Breast epithelium (tissue), 4 donors: ENCODE results near the gene UQCC2. TPM values are rescaled to one million over a fixed set of nuclear protein-coding genes. Genes with fewer than 3 reads are reported as not detected.
A peak's percentile ranks its signal among the peaks of the same experiment; 100 is the strongest.

ENCODE experiments used
- DNase-seq, 2 donors: peaks; one replicate each; pipeline ENCODE4 v3.0.0-alpha.2; 2019; ENCODE audit warnings: low spot score in 2 of 2
- H3K27ac ChIP-seq, 2 donors: fragments of 200-600 bp; sonication (generic) in 1 of 2; one replicate each; pipeline ENCODE4 v1.5.1; 2016 to 2019; ENCODE audit warnings: mild to moderate bottlenecking in 1 of 2
- H3K27me3 ChIP-seq, 2 donors: fragments of 200-600 bp; sonication (generic) in 1 of 2; one replicate each; pipeline versions ENCODE4 v1.5.1 to v1.6.0; 2017 to 2019; ENCODE audit warnings: control low read depth in 1 of 2, mild to moderate bottlenecking in 1 of 2
- H3K36me3 ChIP-seq: fragments of 200-600 bp; one replicate; pipeline ENCODE4 v1.5.1; 2019
- H3K4me1 ChIP-seq, 2 donors: fragments of 200-600 bp; sonication (generic); one replicate each; pipeline ENCODE4 v1.5.1; 2016 to 2019; ENCODE audit warnings: control low read depth in 1 of 2
- H3K4me3 ChIP-seq, 3 donors: fragments of 200-600 bp; sonication (generic); 1 replicate in 2 of 3; 2 replicates in 1 of 3; pipeline ENCODE4 v1.5.1; 2016 to 2019; ENCODE audit warnings: mild to moderate bottlenecking in 3 of 3, moderate library complexity in 2 of 3
- H3K9me3 ChIP-seq, 2 donors: fragments of 200-600 bp; sonication (generic) in 1 of 2; one replicate each; pipeline ENCODE4 v1.5.1; 2016 to 2019; ENCODE audit warnings: control low read depth in 1 of 2
- POLR2A ChIP-seq: fragments of 450-650 bp; IDR thresholded peaks from one replicate; pipeline ENCODE4 v1.6.1; 2016; ENCODE audit warnings: antibody characterized with exemption, mild to moderate bottlenecking, moderate library complexity
- POLR2AphosphoS5 ChIP-seq, 3 donors: sonication (generic); formaldehyde crosslinking; IDR thresholded peaks; one replicate each; pipeline ENCODE4 v1.6.1; 2017; ENCODE audit warnings: antibody characterized with exemption in 3 of 3
- intact Hi-C: fragments of 100-400 bp; cut with DNase I; formaldehyde crosslinking; loops from one replicate; pipeline ENCODE4 v1.15.1; 2023; ENCODE audit warnings: low total_unique reads
- total RNA-seq, 3 donors: library from RNA; depleted of rRNA; stranded (reverse); fragments of >200 nt; gene quantifications; one replicate each; pipeline ENCODE4 v1.1.0, GENCODE V29; 2016
- TF ChIP-seq, protein P1 (sequence below), 3 donors: fragments of 450-650 bp; IDR thresholded peaks; one replicate each; pipeline ENCODE4 v1.5.1; 2016 to 2017; ENCODE audit warnings: antibody characterized with exemption in 3 of 3, mild to moderate bottlenecking in 3 of 3, moderate library complexity in 3 of 3

Gene UQCC2
- total RNA-seq, 3 donors from 2014 or later, result 9.9 to 19.7 (median 19.6) TPM

DNA sequence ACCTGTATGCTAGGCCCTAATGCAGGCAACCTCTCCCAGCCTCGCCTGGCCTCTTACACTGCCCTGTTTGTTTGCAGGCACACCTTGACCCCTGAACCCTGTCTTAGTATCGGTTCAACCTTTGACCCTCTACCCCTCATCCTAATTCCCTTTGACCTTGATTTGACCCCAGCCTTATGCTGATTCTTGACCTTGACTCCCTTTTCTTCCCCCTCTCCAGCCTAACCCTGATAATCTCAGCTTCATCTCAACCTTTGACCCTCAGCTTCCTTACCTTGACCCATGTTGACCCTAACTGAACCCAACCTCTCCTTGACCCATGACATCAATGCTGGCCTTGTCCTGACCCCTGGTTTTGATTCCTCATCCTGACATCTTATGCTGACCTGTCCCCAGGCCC is 33.8 kb downstream of the UQCC2 start:
- no peaks in the 10 kb centered on the region for H3K9me3 ChIP-seq
- H3K4me3 ChIP-seq, result no peak overlapping the region
- no peak for DNase-seq
- TF ChIP-seq POLR2A (no peak), POLR2AphosphoS5 (IDR thresholded peaks at IDR 0.05) (no peak)
- TF ChIP-seq, protein P1, sequence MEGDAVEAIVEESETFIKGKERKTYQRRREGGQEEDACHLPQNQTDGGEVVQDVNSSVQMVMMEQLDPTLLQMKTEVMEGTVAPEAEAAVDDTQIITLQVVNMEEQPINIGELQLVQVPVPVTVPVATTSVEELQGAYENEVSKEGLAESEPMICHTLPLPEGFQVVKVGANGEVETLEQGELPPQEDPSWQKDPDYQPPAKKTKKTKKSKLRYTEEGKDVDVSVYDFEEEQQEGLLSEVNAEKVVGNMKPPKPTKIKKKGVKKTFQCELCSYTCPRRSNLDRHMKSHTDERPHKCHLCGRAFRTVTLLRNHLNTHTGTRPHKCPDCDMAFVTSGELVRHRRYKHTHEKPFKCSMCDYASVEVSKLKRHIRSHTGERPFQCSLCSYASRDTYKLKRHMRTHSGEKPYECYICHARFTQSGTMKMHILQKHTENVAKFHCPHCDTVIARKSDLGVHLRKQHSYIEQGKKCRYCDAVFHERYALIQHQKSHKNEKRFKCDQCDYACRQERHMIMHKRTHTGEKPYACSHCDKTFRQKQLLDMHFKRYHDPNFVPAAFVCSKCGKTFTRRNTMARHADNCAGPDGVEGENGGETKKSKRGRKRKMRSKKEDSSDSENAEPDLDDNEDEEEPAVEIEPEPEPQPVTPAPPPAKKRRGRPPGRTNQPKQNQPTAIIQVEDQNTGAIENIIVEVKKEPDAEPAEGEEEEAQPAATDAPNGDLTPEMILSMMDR (IDR thresholded peaks at IDR 0.05), result no peak
- intact Hi-C loops, result no loop called here
- no peaks in the 10 kb centered on the region for H3K4me1 ChIP-seq
- no peaks in the 10 kb centered on the region for H3K27me3 ChIP-seq
- H3K36me3 ChIP-seq, result peaks cover 1% of the 10 kb centered on the region
- peak overlapping the region in 1 of 2 donors; percentile 26 for H3K27ac ChIP-seq

DNA sequence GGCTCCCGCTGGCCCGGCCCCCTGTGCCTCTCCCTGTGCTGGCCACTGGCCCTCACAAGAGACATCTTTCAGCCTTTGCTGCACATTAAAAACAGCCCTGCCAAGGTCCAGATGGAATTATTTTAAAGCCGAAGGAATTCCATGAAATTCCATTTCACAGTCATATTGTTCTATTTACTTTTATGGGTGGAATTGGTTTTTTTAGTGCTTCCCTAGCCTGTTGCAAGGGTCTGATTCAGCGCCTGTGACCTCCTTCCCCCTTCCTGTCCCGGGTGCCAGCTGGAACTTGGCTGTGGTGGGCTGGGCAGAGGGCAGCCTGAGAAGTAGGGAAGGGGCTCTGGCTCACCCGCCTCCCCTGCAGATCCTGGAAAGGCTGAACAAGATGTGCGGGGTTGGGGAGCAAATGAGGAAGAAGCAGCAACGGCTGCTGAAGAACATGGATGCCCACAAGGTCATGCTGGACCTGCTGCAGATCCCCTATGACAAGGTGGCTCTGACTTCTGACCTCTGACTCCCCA is 34.3 kb downstream of the UQCC2 start:
- intact Hi-C loops, result no loop called here
- DNase-seq, result no peak
- Histone ChIP-seq H3K4me3 (no peak overlapping the region), H3K27me3 (no peaks in the 10 kb centered on the region), H3K36me3 (no peaks in the 10 kb centered on the region), H3K4me1 (no peaks in the 10 kb centered on the region), H3K9me3 (no peaks in the 10 kb centered on the region), H3K27ac (peak overlapping the region in 1 of 2 donors; percentile 69)
- TF ChIP-seq POLR2A (no peak), POLR2AphosphoS5 (IDR thresholded peaks at IDR 0.05) (no peak)
- TF ChIP-seq, protein P1 (IDR thresholded peaks at IDR 0.05), result no peak

DNA sequence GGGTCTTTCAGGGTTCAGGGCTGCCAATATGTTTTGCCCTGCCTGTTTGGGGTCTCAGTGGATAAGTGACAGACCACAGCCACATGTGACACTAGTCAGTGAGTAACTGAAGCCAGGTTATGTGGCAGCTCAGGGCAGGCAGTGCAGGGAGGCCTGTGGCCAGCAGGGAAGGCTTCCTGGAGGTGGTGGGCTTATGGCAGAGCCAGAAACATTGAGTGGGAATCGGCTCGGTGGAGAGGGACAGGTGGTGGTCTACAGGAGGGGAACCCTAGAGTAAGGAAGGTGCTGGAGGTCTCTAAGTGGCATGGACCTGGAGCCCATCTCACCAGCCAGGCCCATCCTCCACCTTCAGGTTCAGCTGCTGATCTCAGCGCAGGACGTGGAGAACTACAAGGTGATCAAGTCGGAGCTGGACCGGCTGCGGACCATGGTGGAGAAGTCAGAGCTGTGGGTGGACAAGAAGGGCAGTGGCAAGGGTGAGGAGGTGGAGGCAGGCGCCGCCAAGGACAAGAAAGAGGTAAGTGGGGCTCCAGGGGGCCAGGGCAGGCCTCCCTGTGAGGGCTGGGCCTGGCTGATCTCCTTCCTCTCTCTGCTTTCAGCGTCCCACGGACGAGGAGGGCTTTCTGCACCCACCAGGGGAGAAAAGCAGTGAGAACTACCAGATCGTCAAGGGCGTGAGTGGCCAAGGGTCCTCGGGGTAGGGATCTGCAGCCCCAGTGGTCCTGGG is 34.9 kb downstream of the UQCC2 start:
- Histone ChIP-seq H3K4me3 (no peak overlapping the region), H3K9me3 (no peaks in the 10 kb centered on the region), H3K36me3 (no peaks in the 10 kb centered on the region), H3K27ac (peak overlapping the region in 1 of 2 donors; percentile 69), H3K4me1 (no peaks in the 10 kb centered on the region), H3K27me3 (no peaks in the 10 kb centered on the region)
- TF ChIP-seq POLR2AphosphoS5 (IDR thresholded peaks at IDR 0.05) (no peak), POLR2A (no peak)
- TF ChIP-seq, protein P1 (IDR thresholded peaks at IDR 0.05), result no peak
- DNase-seq, result no peak
- intact Hi-C loops, result no loop called here

DNA sequence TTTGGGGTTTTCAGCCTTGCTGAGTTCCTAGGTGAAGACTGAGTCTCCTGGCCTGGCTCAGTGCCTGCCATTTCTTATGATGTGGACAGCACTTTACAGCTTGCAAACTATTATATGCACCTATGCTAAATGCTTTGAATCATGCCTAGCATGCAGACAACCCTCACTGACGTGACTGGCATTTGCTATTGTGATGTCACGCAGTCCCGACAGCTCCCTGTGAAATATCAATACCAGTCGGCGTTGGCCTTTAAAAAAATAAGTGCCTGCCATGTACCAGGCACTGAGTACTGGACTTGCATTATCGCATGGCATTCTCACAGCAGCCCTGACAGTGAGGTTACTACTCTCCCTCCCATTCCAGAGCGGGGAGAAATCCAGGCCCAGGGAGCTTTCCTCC is 35.5 kb downstream of the UQCC2 start:
- no peak overlapping the region for H3K4me3 ChIP-seq
- H3K4me1 ChIP-seq, result no peaks in the 10 kb centered on the region
- H3K9me3 ChIP-seq, result no peaks in the 10 kb centered on the region
- H3K27ac ChIP-seq, result peak overlapping the region in 1 of 2 donors; percentile 69
- DNase-seq, result no peak
- TF ChIP-seq POLR2AphosphoS5 (IDR thresholded peaks at IDR 0.05) (no peak), POLR2A (no peak)
- TF ChIP-seq, protein P1 (IDR thresholded peaks at IDR 0.05), result no peak
- H3K36me3 ChIP-seq, result no peaks in the 10 kb centered on the region
- no peaks in the 10 kb centered on the region for H3K27me3 ChIP-seq
- intact Hi-C loops, result no loop called here

DNA sequence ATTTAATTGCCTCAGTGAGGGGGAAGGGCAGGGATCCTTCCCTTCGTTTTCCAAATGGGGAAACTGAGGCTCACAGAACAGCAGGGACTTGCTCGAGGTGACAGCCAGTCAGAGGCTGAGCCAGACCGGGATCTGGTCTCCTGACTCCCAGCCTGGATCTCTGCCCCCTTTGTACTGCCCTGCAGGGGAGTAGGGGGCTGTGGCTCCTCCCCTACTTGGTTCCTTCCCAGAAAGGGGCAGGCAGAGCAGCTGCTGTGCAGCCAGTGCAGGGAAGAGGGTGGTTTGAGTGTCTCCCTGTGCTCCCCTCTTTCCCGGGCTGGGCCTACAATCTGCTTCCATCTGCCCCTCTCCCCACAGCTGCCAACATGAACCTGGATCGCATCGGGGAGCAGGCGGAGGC is 37.6 kb downstream of the UQCC2 start:
- no peaks in the 10 kb centered on the region for H3K27me3 ChIP-seq
- no peaks in the 10 kb centered on the region for H3K4me1 ChIP-seq
- no peaks in the 10 kb centered on the region for H3K9me3 ChIP-seq
- intact Hi-C loops, result no loop called here
- H3K27ac ChIP-seq, result no peak overlapping the region
- H3K4me3 ChIP-seq, result no peak overlapping the region
- H3K36me3 ChIP-seq, result peaks cover 1% of the 10 kb centered on the region
- TF ChIP-seq, protein P1 (IDR thresholded peaks at IDR 0.05), result no peak
- TF ChIP-seq POLR2A, result no peak
- TF ChIP-seq POLR2AphosphoS5 (IDR thresholded peaks at IDR 0.05), result no peak
- no peak for DNase-seq
